Measurements from ENCODE around the gene MATR3. TPM values are rescaled to one million over a fixed set of nuclear protein-coding genes. Genes with fewer than 3 reads are reported as not detected.

The MATR3 gene
- total and polyA plus RNA-seq, 4 donors = 433 to 752 (median 561) TPM

- Histone ChIP-seq H3K9me3 (ENCODE audit: control insufficient read depth, insufficient read depth, low read length) (no peaks in the 10 kb centered on the region), H3K27me3 (ENCODE audit: control insufficient read depth, insufficient read depth, low read length) (no peaks in the 10 kb centered on the region), H3K27ac (ENCODE audit: low read depth, low read length) (no peak overlapping the region), H3K4me1 (ENCODE audit: control insufficient read depth, insufficient read depth, low read length) (peaks cover 4% of the 10 kb centered on the region), H3K4me3 (ENCODE audit: low read depth, low read length) (no peak overlapping the region), H3K36me3 (ENCODE audit: control insufficient read depth, insufficient read depth, low read length) (peaks cover 22% of the 10 kb centered on the region)
- WGBS (ENCODE audit: insufficient coverage) = 47% methylated on average over 47 of the region's 47 CpGs
- DNase-seq (ENCODE audit: low read depth in 4 of 6, low spot score in 6 of 6) = no peak
These were observed 84.7 kb downstream of the MATR3 start for GRCh38 chr5:139378101-139378825.

DNA sequence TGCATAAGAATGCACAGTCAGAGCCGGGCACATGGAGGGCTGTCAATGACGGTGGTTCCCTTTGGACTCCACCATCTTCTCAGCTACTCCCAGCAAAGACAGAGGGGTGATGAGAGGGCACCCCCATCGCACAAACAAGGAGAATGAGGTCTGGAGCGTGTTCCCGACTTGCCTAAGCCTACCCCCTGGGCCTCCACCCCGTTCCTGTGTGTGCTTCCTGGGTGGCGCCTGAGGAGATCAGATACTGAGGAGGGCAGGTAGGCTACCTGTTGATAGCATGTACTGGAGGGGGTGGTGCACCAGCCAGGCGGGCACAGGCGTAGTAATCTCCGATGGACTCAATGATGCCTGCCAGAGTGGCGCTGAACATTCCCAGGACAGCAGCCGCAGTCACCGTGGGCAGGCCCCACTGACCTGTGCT, 85.4 kb downstream of the MATR3 start:
- Histone ChIP-seq H3K4me3 (ENCODE audit: low read depth, low read length) (no peak overlapping the region), H3K4me1 (ENCODE audit: control insufficient read depth, insufficient read depth, low read length) (no peaks in the 10 kb centered on the region), H3K9me3 (ENCODE audit: control insufficient read depth, insufficient read depth, low read length) (no peaks in the 10 kb centered on the region), H3K36me3 (ENCODE audit: control insufficient read depth, insufficient read depth, low read length) (peaks cover 17% of the 10 kb centered on the region), H3K27me3 (ENCODE audit: control insufficient read depth, insufficient read depth, low read length) (no peaks in the 10 kb centered on the region), H3K27ac (ENCODE audit: low read depth, low read length) (no peak overlapping the region)
- DNase-seq (ENCODE audit: low read depth in 4 of 6, low spot score in 6 of 6) = no peak
- WGBS (ENCODE audit: insufficient coverage) = 89% methylated on average over 9 of the region's 13 CpGs

DNA sequence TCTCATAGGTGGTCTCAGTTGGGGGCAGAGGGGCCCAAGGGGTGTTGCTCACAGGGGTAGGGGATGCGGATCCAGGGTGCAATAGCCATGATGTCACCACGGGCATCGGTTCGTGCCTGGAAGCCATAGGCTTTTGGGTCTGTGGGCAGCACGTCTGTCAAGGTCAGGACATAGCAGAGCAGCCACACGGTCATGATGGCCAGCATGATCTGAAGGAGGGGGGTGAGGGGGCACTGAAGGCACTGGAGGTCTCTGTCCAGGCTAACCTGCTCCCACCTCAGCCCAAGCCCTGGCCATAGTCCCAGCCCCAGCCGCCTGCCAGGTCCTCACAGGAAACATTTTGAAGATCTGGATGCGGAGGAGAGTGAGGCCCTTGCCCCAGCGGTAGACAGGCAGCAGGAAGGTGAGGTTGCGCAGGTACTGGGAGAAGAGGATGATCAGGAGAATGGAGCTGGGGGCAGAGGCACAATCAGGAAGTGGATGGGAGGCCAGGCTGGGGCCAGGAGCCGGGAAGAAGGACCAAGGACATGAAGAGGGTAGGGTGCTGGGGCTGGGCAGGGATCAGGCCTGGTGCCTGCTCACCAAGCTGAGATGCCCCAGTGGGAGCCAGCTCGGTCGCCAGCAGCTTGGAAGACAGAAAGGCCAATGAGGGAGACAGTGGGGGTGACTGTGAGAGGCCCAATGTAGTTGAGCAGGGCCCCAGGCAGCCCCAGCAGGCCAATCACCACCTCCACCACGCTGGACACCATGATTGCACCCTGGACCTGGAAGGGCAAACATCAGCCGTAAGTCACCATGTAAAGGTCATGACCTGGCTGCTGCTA, 86.3 kb downstream of the MATR3 start:
- 87% methylated on average over 14 of the region's 15 CpGs for WGBS (ENCODE audit: insufficient coverage)
- Histone ChIP-seq H3K27me3 (ENCODE audit: control insufficient read depth, insufficient read depth, low read length) (no peaks in the 10 kb centered on the region), H3K4me3 (ENCODE audit: low read depth, low read length) (no peak overlapping the region), H3K36me3 (ENCODE audit: control insufficient read depth, insufficient read depth, low read length) (peaks cover 17% of the 10 kb centered on the region), H3K9me3 (ENCODE audit: control insufficient read depth, insufficient read depth, low read length) (no peaks in the 10 kb centered on the region), H3K4me1 (ENCODE audit: control insufficient read depth, insufficient read depth, low read length) (no peaks in the 10 kb centered on the region), H3K27ac (ENCODE audit: low read depth, low read length) (no peak overlapping the region)
- DNase-seq (ENCODE audit: low read depth in 4 of 6, low spot score in 6 of 6) = no peak

Small RNA genes within 50 kb of the gene (small RNA-seq; reads per million reads assigned to genes)
- gene RNA5SP195 (ENCODE audit: low replicate concordance) (not detected), gene SNORA74A (ENCODE audit: low replicate concordance) (3.7 reads per million, percentile 94 among the genes with 10 or more reads in this experiment), gene SNORA74D (ENCODE audit: low replicate concordance) (5.0 reads per million, percentile 94 among the genes with 10 or more reads in this experiment)

Other genes with a start within 250 kb of the MATR3 start
- gene SIL1, start 95.4 kb upstream of the MATR3 start, total RNA-seq = 10 to 100 TPM; 23.0 to 53.7 TPM
- gene SIL1, start 95.4 kb upstream of the MATR3 start, polyA plus RNA-seq (ENCODE audit: insufficient read length in 2 of 2) = 10 to 100 TPM; 18.8 to 38.4 TPM
- 100 to 1,000 TPM in 1 of 2 donors, 10 to 100 TPM in 1; 90.4 to 138 TPM for gene PAIP2, start 48.1 kb downstream of the MATR3 start, total RNA-seq
- 100 to 1,000 TPM; 154 to 173 TPM for gene PAIP2, start 48.1 kb downstream of the MATR3 start, polyA plus RNA-seq (ENCODE audit: insufficient read length in 2 of 2)
- under 1 TPM in 1 of 2 donors, not detected in 1; 0.40 TPM for gene SLC23A1, start 89.6 kb downstream of the MATR3 start, total RNA-seq
- gene SLC23A1, start 89.6 kb downstream of the MATR3 start, polyA plus RNA-seq (ENCODE audit: insufficient read length in 2 of 2) = under 1 TPM; 0.78 to 0.99 TPM
- under 1 TPM; 0.17 to 0.59 TPM for gene MZB1, start 96.2 kb downstream of the MATR3 start, total RNA-seq
- under 1 TPM; 0.32 to 0.60 TPM for gene MZB1, start 96.2 kb downstream of the MATR3 start, polyA plus RNA-seq (ENCODE audit: insufficient read length in 2 of 2)
- 1 to 10 TPM; 1.4 to 2.0 TPM for gene PROB1, start 101.4 kb downstream of the MATR3 start, total RNA-seq
- gene PROB1, start 101.4 kb downstream of the MATR3 start, polyA plus RNA-seq (ENCODE audit: insufficient read length in 2 of 2) = 1 to 10 TPM; 5.1 to 7.1 TPM
- gene SPATA24, start 110.3 kb downstream of the MATR3 start, total RNA-seq = 10 to 100 TPM in 1 of 2 donors, 1 to 10 TPM in 1; 4.8 to 12.3 TPM
- 1 to 10 TPM; 9.4 to 9.9 TPM for gene SPATA24, start 110.3 kb downstream of the MATR3 start, polyA plus RNA-seq (ENCODE audit: insufficient read length in 2 of 2)
- 10 to 100 TPM; 26.6 to 36.6 TPM for gene DNAJC18, start 145.8 kb downstream of the MATR3 start, total RNA-seq
- 10 to 100 TPM; 43.3 to 49.9 TPM for gene DNAJC18, start 145.8 kb downstream of the MATR3 start, polyA plus RNA-seq (ENCODE audit: insufficient read length in 2 of 2)
- gene ECSCR, start 169.0 kb downstream of the MATR3 start, total RNA-seq = 10 to 100 TPM; 10.3 to 63.2 TPM
- 10 to 100 TPM; 20.2 to 25.4 TPM for gene ECSCR, start 169.0 kb downstream of the MATR3 start, polyA plus RNA-seq (ENCODE audit: insufficient read length in 2 of 2)
- not detected for gene SMIM33, start 177.3 kb downstream of the MATR3 start, total RNA-seq
- not detected for gene SMIM33, start 177.3 kb downstream of the MATR3 start, polyA plus RNA-seq (ENCODE audit: insufficient read length in 2 of 2)
- 10 to 100 TPM; 16.3 to 31.7 TPM for gene STING1, start 189.0 kb downstream of the MATR3 start, total RNA-seq
- 10 to 100 TPM; 16.0 to 26.6 TPM for gene STING1, start 189.0 kb downstream of the MATR3 start, polyA plus RNA-seq (ENCODE audit: insufficient read length in 2 of 2)